ENCODE data around the gene ZMYND8. TPM values are rescaled to one million over a fixed set of nuclear protein-coding genes. Genes with fewer than 3 reads are reported as not detected.

Gene ZMYND8
- total RNA-seq, 1 donor from 2014 or later = 19.2 TPM

GRCh38 chr20:47325242-47325641, 31.3 kb downstream of the ZMYND8 start:
- H3K27me3 ChIP-seq (ENCODE audit: control insufficient read depth, insufficient read depth, low read length) = no peaks in the 10 kb centered on the region
- no peaks in the 10 kb centered on the region for H3K36me3 ChIP-seq (ENCODE audit: control insufficient read depth, insufficient read depth, low read length)
- no peak for TF ChIP-seq CTCF (IDR thresholded peaks at IDR 0.05; ENCODE audit: insufficient read depth, low read length, poor library complexity, severe bottlenecking)
- no peak for DNase-seq (ENCODE audit: low read depth)
- H3K4me3 ChIP-seq (ENCODE audit: low read depth, low read length) = no peak overlapping the region

- H3K4me3 ChIP-seq (ENCODE audit: low read depth, low read length) = no peak overlapping the region
- no peak for TF ChIP-seq CTCF (IDR thresholded peaks at IDR 0.05; ENCODE audit: insufficient read depth, low read length, poor library complexity, severe bottlenecking)
- H3K36me3 ChIP-seq (ENCODE audit: control insufficient read depth, insufficient read depth, low read length) = peaks cover 1% of the 10 kb centered on the region
- DNase-seq (ENCODE audit: low read depth) = no peak
- no peaks in the 10 kb centered on the region for H3K27me3 ChIP-seq (ENCODE audit: control insufficient read depth, insufficient read depth, low read length)
Measured at GRCh38 chr20:47320990-47321805, 35.3 kb downstream of the ZMYND8 start.

- Histone ChIP-seq H3K4me3 (ENCODE audit: low read depth, low read length) (no peak overlapping the region), H3K36me3 (ENCODE audit: control insufficient read depth, insufficient read depth, low read length) (peaks cover 1% of the 10 kb centered on the region), H3K27me3 (ENCODE audit: control insufficient read depth, insufficient read depth, low read length) (no peaks in the 10 kb centered on the region)
- DNase-seq (ENCODE audit: low read depth) = no peak
- TF ChIP-seq CTCF (IDR thresholded peaks at IDR 0.05; ENCODE audit: insufficient read depth, low read length, poor library complexity, severe bottlenecking) = no peak
Measured at GRCh38 chr20:47319517-47320252, 36.8 kb downstream of the ZMYND8 start.

- peaks cover 1% of the 10 kb centered on the region for H3K36me3 ChIP-seq (ENCODE audit: control insufficient read depth, insufficient read depth, low read length)
- TF ChIP-seq CTCF (IDR thresholded peaks at IDR 0.05; ENCODE audit: insufficient read depth, low read length, poor library complexity, severe bottlenecking) = no peak
- no peak overlapping the region for H3K4me3 ChIP-seq (ENCODE audit: low read depth, low read length)
- H3K27me3 ChIP-seq (ENCODE audit: control insufficient read depth, insufficient read depth, low read length) = no peaks in the 10 kb centered on the region
- no peak for DNase-seq (ENCODE audit: low read depth)
Measured at GRCh38 chr20:47318586-47319516, 37.6 kb downstream of the ZMYND8 start.

GRCh38 chr20:47318027-47318585, 38.4 kb downstream of the ZMYND8 start:
- Histone ChIP-seq H3K36me3 (ENCODE audit: control insufficient read depth, insufficient read depth, low read length) (peaks cover 1% of the 10 kb centered on the region), H3K27me3 (ENCODE audit: control insufficient read depth, insufficient read depth, low read length) (no peaks in the 10 kb centered on the region), H3K4me3 (ENCODE audit: low read depth, low read length) (no peak overlapping the region)
- DNase-seq (ENCODE audit: low read depth) = no peak
- no peak for TF ChIP-seq CTCF (IDR thresholded peaks at IDR 0.05; ENCODE audit: insufficient read depth, low read length, poor library complexity, severe bottlenecking)

All from kidney epithelial cell (primary cell).